Transverse colon (tissue), 4 donors: ENCODE measurements around the gene XRRA1. TPM values are rescaled to one million over a fixed set of nuclear protein-coding genes. Genes with fewer than 3 reads are reported as not detected.

Experiments used
- DNase-seq: peaks from one replicate; pipeline ENCODE4 v3.0.0-alpha.2; 2019
- H3K27ac ChIP-seq, 4 donors: fragments of 200-600 bp; sonication (generic); 2 replicates each; pipeline ENCODE4 v1.5.1; 2016 to 2018; ENCODE audit warnings: inconsistent platforms in 4 of 4
- H3K27me3 ChIP-seq: fragments of 200-600 bp; sonication (generic); 2 replicates; pipeline ENCODE4 v1.5.1; 2017; ENCODE audit warnings: inconsistent platforms
- H3K36me3 ChIP-seq, 4 donors: fragments of 200-600 bp; sonication (generic); 2 replicates each; pipeline ENCODE4 v1.5.1; 2017 to 2019; ENCODE audit warnings: inconsistent platforms in 4 of 4
- H3K4me1 ChIP-seq, 4 donors: fragments of 200-600 bp; sonication (generic); 2 replicates each; pipeline ENCODE4 v1.5.1; 2017 to 2020; ENCODE audit warnings: inconsistent platforms in 4 of 4
- H3K4me3 ChIP-seq, 4 donors: fragments of 200-600 bp; sonication (generic); 1 replicate in 1 of 4; 2 replicates in 3 of 4; pipeline versions ENCODE4 v1.5.1 to v1.6.1; 2017 to 2019; ENCODE audit warnings: inconsistent platforms in 4 of 4
- H3K9me3 ChIP-seq, 2 donors: fragments of 200-600 bp; sonication (generic); 2 replicates each; pipeline ENCODE4 v1.5.1; 2017 to 2019; ENCODE audit warnings: inconsistent platforms in 2 of 2
- CTCF ChIP-seq, 5 experiments: fragments of 200-600 bp in 3 of 5; fragments of 450-650 bp in 2 of 5; sonication (generic) in 3 of 5; IDR thresholded peaks; 1 replicate in 2 of 5; 2 replicates in 3 of 5; pipeline ENCODE4 v1.5.1; 2016 to 2017; ENCODE audit warnings: antibody characterized with exemption in 5 of 5, inconsistent platforms in 3 of 5, mild to moderate bottlenecking in 2 of 5, moderate library complexity in 1 of 5
- EP300 ChIP-seq: sonication (generic); formaldehyde crosslinking; IDR thresholded peaks from one replicate; pipeline ENCODE4 v1.6.1; 2017; ENCODE audit warnings: antibody characterized with exemption, low read depth
- POLR2A ChIP-seq: fragments of 450-650 bp; IDR thresholded peaks from one replicate; pipeline ENCODE4 v1.6.1; 2016; ENCODE audit warnings: antibody characterized with exemption, mild to moderate bottlenecking, moderate library complexity
- POLR2AphosphoS5 ChIP-seq, 3 donors: sonication (generic); formaldehyde crosslinking; IDR thresholded peaks; one replicate each; pipeline ENCODE4 v1.6.1; 2016; ENCODE audit warnings: antibody characterized with exemption in 3 of 3
- WGBS, 2 donors: methylation state at CpG; one replicate each; pipeline ENCODE4 v1.1.5; 2018; ENCODE audit warnings: low coverage in 1 of 2; 5-methylcytosine and 5-hydroxymethylcytosine counted together
- in situ Hi-C, 4 donors: fragments of 200-750 bp; cut with MboI; loops; one replicate each; pipeline versions ENCODE4 v1.15.0 to v1.15.1; 2017; ENCODE audit warnings: low sequenced_read_pairs in 3 of 4, low pct_ligation_motif_present in 1 of 4, low pct_unique_long_range_greater_than_20kb in 1 of 4
- intact Hi-C: fragments of 100-400 bp; cut with DNase I; formaldehyde crosslinking; loops from one replicate; pipeline ENCODE4 v1.15.1; 2023; ENCODE audit warnings: low total_unique reads
- total RNA-seq, 4 donors: library from RNA; depleted of rRNA; stranded (reverse); fragments of >200 nt; gene quantifications; one replicate each; pipeline ENCODE4 v1.1.0, GENCODE V29; 2016

Gene XRRA1
- total RNA-seq, 4 donors from 2014 or later, result 5.7 to 61.0 (median 17.2) TPM

GRCh38 chr11:74847895-74848294 is 101.0 kb downstream of the XRRA1 start:
- intact Hi-C loops, result no loop called here
- WGBS, 2 donors, result 99% methylated on average over 6 of the region's 6 CpGs; no CpG with 5 or more reads in 1 of the 2 donors
- in situ Hi-C loops, result no loop called here
- H3K36me3 ChIP-seq, result peaks cover 0 to 21% (median 6%) of the 10 kb centered on the region in 4 donors
- H3K4me1 ChIP-seq, result no peaks in the 10 kb centered on the region
- H3K27ac ChIP-seq, result no peak overlapping the region
- H3K9me3 ChIP-seq, result no peaks in the 10 kb centered on the region
- TF ChIP-seq POLR2A (no peak), POLR2AphosphoS5 (IDR thresholded peaks at IDR 0.05) (no peak), EP300 (no peak), CTCF (IDR thresholded peaks at IDR 0.05) (no peak)
- H3K27me3 ChIP-seq, result no peaks in the 10 kb centered on the region
- no peak overlapping the region for H3K4me3 ChIP-seq
- no peak for DNase-seq

GRCh38 chr11:74847395-74847794 is 101.5 kb downstream of the XRRA1 start:
- no peak for DNase-seq
- no peak overlapping the region for H3K4me3 ChIP-seq
- H3K27ac ChIP-seq, result no peak overlapping the region
- in situ Hi-C loops (no loop called here), intact Hi-C loops (no loop called here)
- peaks cover 0 to 21% (median 7%) of the 10 kb centered on the region in 4 donors for H3K36me3 ChIP-seq
- no peaks in the 10 kb centered on the region for H3K4me1 ChIP-seq
- H3K27me3 ChIP-seq, result no peaks in the 10 kb centered on the region
- no peaks in the 10 kb centered on the region for H3K9me3 ChIP-seq
- no peak for TF ChIP-seq EP300
- no peak for TF ChIP-seq POLR2A
- no peak for TF ChIP-seq CTCF (IDR thresholded peaks at IDR 0.05)
- no peak for TF ChIP-seq POLR2AphosphoS5 (IDR thresholded peaks at IDR 0.05)
- WGBS, 2 donors, result 88% methylated on average over 1 of the region's 1 CpG; no CpG with 5 or more reads in 1 of the 2 donors

GRCh38 chr11:74846770-74847169 is 102.1 kb downstream of the XRRA1 start:
- no peaks in the 10 kb centered on the region for H3K27me3 ChIP-seq
- 70 to 81% methylated on average over 2 of the region's 2 CpGs for WGBS, 2 donors
- intact Hi-C loops (no loop called here), in situ Hi-C loops (no loop called here)
- no peak overlapping the region for H3K27ac ChIP-seq
- no peak for DNase-seq
- no peaks in the 10 kb centered on the region for H3K9me3 ChIP-seq
- H3K4me3 ChIP-seq, result no peak overlapping the region
- H3K4me1 ChIP-seq, result no peaks in the 10 kb centered on the region
- TF ChIP-seq CTCF (IDR thresholded peaks at IDR 0.05) (no peak), POLR2A (no peak), EP300 (no peak), POLR2AphosphoS5 (IDR thresholded peaks at IDR 0.05) (no peak)
- H3K36me3 ChIP-seq, result peaks cover 0 to 21% (median 7%) of the 10 kb centered on the region in 4 donors

GRCh38 chr11:74845978-74846517 is 102.8 kb downstream of the XRRA1 start:
- no peak for DNase-seq
- 95 to 100% methylated on average over 2 to 5 of the region's 5 CpGs for WGBS, 2 donors
- Histone ChIP-seq H3K27me3 (no peaks in the 10 kb centered on the region), H3K4me3 (no peak overlapping the region), H3K27ac (no peak overlapping the region), H3K4me1 (no peaks in the 10 kb centered on the region), H3K36me3 (peaks cover 0 to 21% (median 7%) of the 10 kb centered on the region in 4 donors), H3K9me3 (no peaks in the 10 kb centered on the region)
- TF ChIP-seq POLR2AphosphoS5 (IDR thresholded peaks at IDR 0.05) (no peak), EP300 (no peak), POLR2A (no peak), CTCF (IDR thresholded peaks at IDR 0.05) (no peak)
- in situ Hi-C loops (no loop called here), intact Hi-C loops (no loop called here)
